Measurements from ENCODE around the gene POLRMT. TPM values are rescaled to one million over a fixed set of nuclear protein-coding genes. Genes with fewer than 3 reads are reported as not detected.
A peak's percentile ranks its signal among the peaks of the same experiment; 100 is the strongest.

POLRMT gene
- total RNA-seq, 4 donors from 2014 or later = 23.2 to 39.7 (median 33.1) TPM

- peaks cover 32 to 41% of the 10 kb centered on the region in 2 donors for H3K4me1 ChIP-seq
- 1 to 3% methylated on average over 11 to 14 of the region's 14 CpGs for WGBS, 2 donors
- H3K4me3 ChIP-seq (replicated peaks in 1 of 3) = peak overlapping the region; percentile 12 to 26 (median 16)
- peak overlapping the region; percentile 54 to 76 (median 65) for H3K27ac ChIP-seq
- DNase-seq = peak; percentile 13 to 32
- TF ChIP-seq CTCF (IDR thresholded peaks at IDR 0.05) (no peak), POLR2A (IDR thresholded peaks at IDR 0.05) (no peak)
- H3K9me3 ChIP-seq = no peaks in the 10 kb centered on the region
- no peaks in the 10 kb centered on the region for H3K36me3 ChIP-seq
- H3K27me3 ChIP-seq = no peaks in the 10 kb centered on the region
- intact Hi-C loops (cut with DNase I) = no loop called here
Measured at GRCh38 chr19:571566-571974, 61.8 kb downstream of the POLRMT start.

- no peaks in the 10 kb centered on the region for H3K27me3 ChIP-seq
- H3K36me3 ChIP-seq = no peaks in the 10 kb centered on the region
- TF ChIP-seq CTCF (IDR thresholded peaks at IDR 0.05) (no peak), POLR2A (IDR thresholded peaks at IDR 0.05) (no peak)
- H3K4me3 ChIP-seq (replicated peaks in 1 of 3) = peak overlapping the region in 2 of 3 donors; percentile 16 to 26
- 4 to 7% methylated on average over 28 to 35 of the region's 45 CpGs for WGBS, 2 donors
- no peaks in the 10 kb centered on the region for H3K9me3 ChIP-seq
- H3K27ac ChIP-seq = peak overlapping the region in 2 of 3 donors; percentile 54 to 65
- intact Hi-C loops (cut with DNase I) = no loop called here
- DNase-seq = peak; percentile 31 to 38
- H3K4me1 ChIP-seq = peaks cover 30 to 35% of the 10 kb centered on the region in 2 donors
Measured at GRCh38 chr19:570937-571565, 62.3 kb downstream of the POLRMT start.

DNA sequence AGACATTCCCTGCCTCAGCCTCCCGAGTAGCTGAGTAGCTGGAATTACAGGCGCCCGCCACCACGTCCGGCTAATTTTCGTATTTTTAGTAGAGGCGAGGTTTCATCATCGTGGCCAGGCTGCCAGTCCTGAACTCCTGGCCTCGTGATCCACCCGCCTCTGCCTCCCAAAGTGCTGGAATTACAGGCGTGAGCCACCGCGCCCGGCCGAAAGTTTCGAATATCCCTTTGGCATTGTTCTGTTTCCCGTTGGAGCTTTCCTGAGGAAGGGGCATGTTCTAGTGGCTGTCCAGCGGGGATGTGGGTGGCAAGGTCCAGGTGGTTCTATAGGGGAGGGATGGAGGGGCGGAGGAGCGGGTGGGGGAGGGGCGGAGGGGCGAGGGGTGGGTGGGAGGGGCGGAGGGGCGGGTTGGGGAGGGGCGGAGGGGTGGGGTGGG, 63.1 kb downstream of the POLRMT start:
- no peak for DNase-seq
- Histone ChIP-seq H3K4me1 (peaks cover 22 to 28% of the 10 kb centered on the region in 2 donors), H3K27ac (no peak overlapping the region), H3K27me3 (no peaks in the 10 kb centered on the region), H3K9me3 (no peaks in the 10 kb centered on the region), H3K36me3 (no peaks in the 10 kb centered on the region), H3K4me3 (replicated peaks in 1 of 3) (no peak overlapping the region)
- TF ChIP-seq CTCF (IDR thresholded peaks at IDR 0.05) (no peak), POLR2A (IDR thresholded peaks at IDR 0.05) (no peak)
- intact Hi-C loops (cut with DNase I) = no loop called here
- WGBS, 2 donors = 88% methylated on average over 17 to 18 of the region's 25 CpGs

DNA sequence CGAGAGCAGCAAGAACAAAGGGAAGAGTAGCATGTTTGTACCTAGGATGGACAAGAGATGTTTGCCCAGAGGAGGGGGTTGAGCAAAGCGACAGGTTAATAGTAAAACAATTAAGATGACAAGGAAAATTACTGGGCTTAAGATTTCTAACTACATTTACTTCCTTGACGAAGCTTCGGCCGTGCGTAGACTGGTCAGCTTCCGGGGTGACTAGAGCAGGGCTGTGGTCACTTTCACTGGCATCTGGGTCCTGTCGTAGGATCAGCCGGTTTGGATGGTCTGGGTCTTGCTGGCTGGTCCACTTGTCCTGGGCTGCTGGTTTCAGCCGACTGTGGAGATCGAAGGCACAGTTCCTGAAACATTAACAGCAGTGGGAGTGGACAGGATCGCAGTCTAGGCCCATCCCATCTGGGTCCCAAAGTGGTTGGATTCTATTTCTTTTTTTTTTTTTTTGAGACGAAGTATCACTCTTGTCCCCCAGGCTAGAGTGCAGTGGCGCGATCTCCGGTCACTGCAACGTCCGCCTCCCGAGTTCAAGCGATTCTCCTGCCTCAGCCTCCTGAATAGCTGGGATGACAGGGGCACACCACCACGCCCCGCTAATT, 65.9 kb downstream of the POLRMT start:
- H3K27me3 ChIP-seq = no peaks in the 10 kb centered on the region
- TF ChIP-seq POLR2A (IDR thresholded peaks at IDR 0.05) (no peak), CTCF (IDR thresholded peaks at IDR 0.05) (no peak)
- H3K4me3 ChIP-seq (replicated peaks in 1 of 3) = no peak overlapping the region
- intact Hi-C loops (cut with DNase I) = no loop called here
- H3K4me1 ChIP-seq = peaks cover 5 to 7% of the 10 kb centered on the region in 2 donors
- no peak for DNase-seq
- no peak overlapping the region for H3K27ac ChIP-seq
- whole genome bisulfite sequencing, 2 donors = 91% methylated on average over 22 of the region's 22 CpGs
- H3K9me3 ChIP-seq = no peaks in the 10 kb centered on the region
- H3K36me3 ChIP-seq = no peaks in the 10 kb centered on the region

Other genes starting within 250 kb of the POLRMT start
- 10 to 100 TPM in 1 of 4 donors, 1 to 10 TPM in 2, under 1 TPM in 1; 0.54 to 14.7 (median 4.9) TPM for gene C2CD4C, start 224.4 kb downstream of the POLRMT start, total RNA-seq
- 10 to 100 TPM; 31.5 to 72.8 (median 48.8) TPM for gene SHC2, start 172.5 kb downstream of the POLRMT start, total RNA-seq
- 1 to 10 TPM in 1 of 4 donors, under 1 TPM in 1, not detected in 2; 0.56 to 3.1 TPM for gene MADCAM1, start 137.1 kb downstream of the POLRMT start, total RNA-seq
- gene TPGS1, start 126.0 kb downstream of the POLRMT start, total RNA-seq = 100 to 1,000 TPM in 2 of 4 donors, 10 to 100 TPM in 2; 50.8 to 147 (median 99.6) TPM
- 10 to 100 TPM; 44.8 to 64.7 (median 48.2) TPM for gene CDC34, start 101.8 kb downstream of the POLRMT start, total RNA-seq
- gene GZMM, start 89.5 kb downstream of the POLRMT start, total RNA-seq = 1 to 10 TPM in 1 of 4 donors, under 1 TPM in 1, not detected in 2; 0.78 to 1.9 TPM
- gene BSG, start 60.9 kb downstream of the POLRMT start, total RNA-seq = 100 to 1,000 TPM; 349 to 702 (median 569) TPM
- gene HCN2, start 43.7 kb downstream of the POLRMT start, total RNA-seq = not detected
- gene FGF22, start 6.3 kb upstream of the POLRMT start, total RNA-seq = not detected
- 10 to 100 TPM; 41.4 to 55.5 (median 53.5) TPM for gene RNF126, start 29.7 kb upstream of the POLRMT start, total RNA-seq
- gene FSTL3, start 42.9 kb upstream of the POLRMT start, total RNA-seq = 10 to 100 TPM; 16.2 to 73.4 (median 62.9) TPM
- gene PRSS57, start 61.9 kb upstream of the POLRMT start, total RNA-seq = not detected
- 10 to 100 TPM; 18.9 to 45.5 (median 27.7) TPM for gene PALM, start 75.4 kb upstream of the POLRMT start, total RNA-seq
- under 1 TPM in 2 of 4 donors, not detected in 2; 0.63 to 0.68 TPM for gene MISP, start 117.6 kb upstream of the POLRMT start, total RNA-seq
- 100 to 1,000 TPM; 161 to 277 (median 199) TPM for gene PTBP1, start 163.9 kb upstream of the POLRMT start, total RNA-seq
- gene PLPPR3, start 188.4 kb upstream of the POLRMT start, total RNA-seq = not detected
- gene AZU1, start 194.3 kb upstream of the POLRMT start, total RNA-seq = not detected
- gene PRTN3, start 207.5 kb upstream of the POLRMT start, total RNA-seq = not detected
- 1 to 10 TPM in 3 of 4 donors, not detected in 1; 1.9 to 2.1 (median 2.1) TPM for gene ELANE, start 218.8 kb upstream of the POLRMT start, total RNA-seq
- 1,000 to 10,000 TPM in 1 of 4 donors, 100 to 1,000 TPM in 3; 339 to 1,037 (median 506) TPM for gene CFD, start 226.1 kb upstream of the POLRMT start, total RNA-seq